ENCODE results near the gene LAG3. TPM values are rescaled to one million over a fixed set of nuclear protein-coding genes. Genes with fewer than 3 reads are reported as not detected.

LAG3 gene
- total and polyA plus RNA-seq, 5 donors from 2014 or later = 6.3 to 12.6 (median 9.5) TPM

GRCh38 chr12:6747216-6747615 lies 25.1 kb upstream of the LAG3 start:
- H3K9me3 Mint-ChIP-seq = peaks cover 0 to 2% (median 0%) of the 10 kb centered on the region in 7 donors
- H3K9me3 ChIP-seq (ENCODE audit: control insufficient read depth in 2 of 2, low read length in 2 of 2) = no peaks in the 10 kb centered on the region
- H3K4me3 ChIP-seq (ENCODE audit: low read depth, low read length) = no peak overlapping the region
- H3K4me3 Mint-ChIP-seq = peak overlapping the region in 1 of 4 donors; percentile 52
- peaks cover 0 to 30% (median 10%) of the 10 kb centered on the region in 4 donors for H3K4me1 Mint-ChIP-seq
- peak overlapping the region in 2 of 3 donors; percentile 6 to 22 for H3K27ac Mint-ChIP-seq
- DNase-seq (no peak), ATAC-seq (ENCODE audit: low read depth in 2 of 2) (no peak)
- no peaks in the 10 kb centered on the region for H3K27me3 ChIP-seq (ENCODE audit: control insufficient read depth, insufficient read depth, low read length)
- no peak overlapping the region for H3K27ac ChIP-seq (ENCODE audit: insufficient read depth, low read length, poor library complexity, severe bottlenecking)
- H3K36me3 Mint-ChIP-seq = peaks cover 31% of the 10 kb centered on the region
- H3K4me1 ChIP-seq (ENCODE audit: control insufficient read depth, insufficient read depth, low read length, poor library complexity, severe bottlenecking) = peaks cover 8% of the 10 kb centered on the region
- H3K36me3 ChIP-seq (ENCODE audit: control insufficient read depth, insufficient read depth, low read length) = peaks cover 37% of the 10 kb centered on the region
- H3K27me3 Mint-ChIP-seq = no peaks in the 10 kb centered on the region

- Mint-ChIP-seq H3K9me3 (peaks cover 0 to 2% (median 0%) of the 10 kb centered on the region in 7 donors), H3K4me1 (peaks cover 0 to 41% (median 15%) of the 10 kb centered on the region in 4 donors), H3K4me3 (peak overlapping the region in 2 of 4 donors; percentile 48 to 52), H3K36me3 (peaks cover 31% of the 10 kb centered on the region), H3K27ac (no peak overlapping the region), H3K27me3 (peaks cover 9% of the 10 kb centered on the region)
- Histone ChIP-seq H3K36me3 (ENCODE audit: control insufficient read depth, insufficient read depth, low read length) (peaks cover 37% of the 10 kb centered on the region), H3K27me3 (ENCODE audit: control insufficient read depth, insufficient read depth, low read length) (no peaks in the 10 kb centered on the region), H3K9me3 (ENCODE audit: control insufficient read depth in 2 of 2, low read length in 2 of 2) (no peaks in the 10 kb centered on the region), H3K27ac (ENCODE audit: insufficient read depth, low read length, poor library complexity, severe bottlenecking) (no peak overlapping the region), H3K4me3 (ENCODE audit: low read depth, low read length) (no peak overlapping the region), H3K4me1 (ENCODE audit: control insufficient read depth, insufficient read depth, low read length, poor library complexity, severe bottlenecking) (peaks cover 20% of the 10 kb centered on the region)
- DNase-seq = no peak
- ATAC-seq (ENCODE audit: low read depth in 2 of 2) = no peak
Measured at GRCh38 chr12:6748761-6749160, 23.6 kb upstream of the LAG3 start.

GRCh38 chr12:6750506-6750905 lies 21.8 kb upstream of the LAG3 start:
- DNase-seq = no peak
- Mint-ChIP-seq H3K4me3 (peak overlapping the region in 3 of 4 donors; percentile 25 to 57 (median 52)), H3K27me3 (peaks cover 11% of the 10 kb centered on the region), H3K27ac (peak overlapping the region in 1 of 3 donors; percentile 98), H3K9me3 (no peaks in the 10 kb centered on the region), H3K36me3 (peaks cover 24% of the 10 kb centered on the region), H3K4me1 (peaks cover 0 to 34% (median 11%) of the 10 kb centered on the region in 4 donors)
- ATAC-seq (ENCODE audit: low read depth in 2 of 2) = no peak
- Histone ChIP-seq H3K27ac (ENCODE audit: insufficient read depth, low read length, poor library complexity, severe bottlenecking) (no peak overlapping the region), H3K4me3 (ENCODE audit: low read depth, low read length) (no peak overlapping the region), H3K4me1 (ENCODE audit: control insufficient read depth, insufficient read depth, low read length, poor library complexity, severe bottlenecking) (peaks cover 22% of the 10 kb centered on the region), H3K36me3 (ENCODE audit: control insufficient read depth, insufficient read depth, low read length) (peaks cover 37% of the 10 kb centered on the region), H3K27me3 (ENCODE audit: control insufficient read depth, insufficient read depth, low read length) (no peaks in the 10 kb centered on the region), H3K9me3 (ENCODE audit: control insufficient read depth in 2 of 2, low read length in 2 of 2) (no peaks in the 10 kb centered on the region)

- H3K36me3 ChIP-seq (ENCODE audit: control insufficient read depth, insufficient read depth, low read length) = peaks cover 37% of the 10 kb centered on the region
- no peak for ATAC-seq (ENCODE audit: low read depth in 2 of 2)
- peaks cover 22% of the 10 kb centered on the region for H3K4me1 ChIP-seq (ENCODE audit: control insufficient read depth, insufficient read depth, low read length, poor library complexity, severe bottlenecking)
- peak overlapping the region; percentile 85 to 98 (median 87) for H3K27ac Mint-ChIP-seq
- peaks cover 11% of the 10 kb centered on the region for H3K27me3 Mint-ChIP-seq
- no peaks in the 10 kb centered on the region for H3K27me3 ChIP-seq (ENCODE audit: control insufficient read depth, insufficient read depth, low read length)
- peaks cover 24% of the 10 kb centered on the region for H3K36me3 Mint-ChIP-seq
- H3K4me1 Mint-ChIP-seq = peaks cover 0 to 29% (median 11%) of the 10 kb centered on the region in 4 donors
- no peak for DNase-seq
- H3K4me3 ChIP-seq (ENCODE audit: low read depth, low read length) = peak overlapping the region; percentile 69
- no peaks in the 10 kb centered on the region for H3K9me3 ChIP-seq (ENCODE audit: control insufficient read depth in 2 of 2, low read length in 2 of 2)
- H3K9me3 Mint-ChIP-seq = no peaks in the 10 kb centered on the region
- peak overlapping the region; percentile 95 for H3K27ac ChIP-seq (ENCODE audit: insufficient read depth, low read length, poor library complexity, severe bottlenecking)
- H3K4me3 Mint-ChIP-seq = peak overlapping the region; percentile 95 to 100 (median 98)
Measured at GRCh38 chr12:6751767-6752166, 20.6 kb upstream of the LAG3 start.

DNA sequence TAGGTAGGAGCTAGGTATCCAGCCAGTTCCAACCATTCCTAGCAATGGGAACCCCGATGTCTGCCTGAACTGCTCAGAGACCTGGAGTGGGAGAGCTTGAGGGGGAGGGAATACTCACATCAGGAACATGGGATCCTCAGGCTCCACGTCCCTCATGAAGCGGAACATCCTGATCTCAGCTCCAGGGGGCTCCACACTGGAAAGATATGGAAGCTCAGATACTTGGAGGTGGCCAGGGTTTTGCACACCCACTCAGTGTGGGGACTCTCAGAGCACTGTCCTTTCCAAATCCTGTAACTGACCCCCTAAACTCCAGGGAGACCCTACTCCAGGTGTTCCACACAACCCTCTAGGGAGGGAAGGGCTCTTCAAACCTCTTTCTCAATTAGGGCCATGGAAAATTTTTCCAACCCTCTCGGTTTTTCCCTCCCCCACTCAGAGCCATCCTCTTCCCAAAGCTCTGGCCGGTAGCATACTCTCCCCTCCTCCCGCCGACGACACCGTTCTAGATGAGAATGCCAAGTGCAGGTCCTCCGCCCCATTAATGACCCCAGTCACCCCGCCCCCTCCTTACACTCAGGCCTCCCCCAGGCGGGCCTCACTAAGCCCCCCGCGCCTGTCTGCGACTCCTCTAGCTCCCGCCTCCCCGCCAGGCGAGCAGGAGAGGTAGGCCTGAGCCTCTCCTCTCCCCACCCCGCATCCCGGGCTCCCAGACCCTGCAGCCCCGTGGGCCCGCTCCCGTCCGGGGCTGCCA lies 20.0 kb upstream of the LAG3 start:
- peaks cover 0 to 29% (median 11%) of the 10 kb centered on the region in 4 donors for H3K4me1 Mint-ChIP-seq
- peak overlapping the region; percentile 69 for H3K4me3 ChIP-seq (ENCODE audit: low read depth, low read length)
- H3K9me3 Mint-ChIP-seq = no peaks in the 10 kb centered on the region
- DNase-seq = peak in 1 of 3 donors; percentile 34
- no peaks in the 10 kb centered on the region for H3K27me3 ChIP-seq (ENCODE audit: control insufficient read depth, insufficient read depth, low read length)
- peaks cover 22% of the 10 kb centered on the region for H3K4me1 ChIP-seq (ENCODE audit: control insufficient read depth, insufficient read depth, low read length, poor library complexity, severe bottlenecking)
- peak overlapping the region; percentile 95 to 100 (median 98) for H3K4me3 Mint-ChIP-seq
- H3K9me3 ChIP-seq (ENCODE audit: control insufficient read depth in 2 of 2, low read length in 2 of 2) = no peaks in the 10 kb centered on the region
- peaks cover 36% of the 10 kb centered on the region for H3K36me3 ChIP-seq (ENCODE audit: control insufficient read depth, insufficient read depth, low read length)
- peak overlapping the region; percentile 95 for H3K27ac ChIP-seq (ENCODE audit: insufficient read depth, low read length, poor library complexity, severe bottlenecking)
- no peak for ATAC-seq (ENCODE audit: low read depth in 2 of 2)
- H3K36me3 Mint-ChIP-seq = peaks cover 20% of the 10 kb centered on the region
- H3K27ac Mint-ChIP-seq = peak overlapping the region; percentile 87 to 98 (median 98)
- peaks cover 11% of the 10 kb centered on the region for H3K27me3 Mint-ChIP-seq

DNA sequence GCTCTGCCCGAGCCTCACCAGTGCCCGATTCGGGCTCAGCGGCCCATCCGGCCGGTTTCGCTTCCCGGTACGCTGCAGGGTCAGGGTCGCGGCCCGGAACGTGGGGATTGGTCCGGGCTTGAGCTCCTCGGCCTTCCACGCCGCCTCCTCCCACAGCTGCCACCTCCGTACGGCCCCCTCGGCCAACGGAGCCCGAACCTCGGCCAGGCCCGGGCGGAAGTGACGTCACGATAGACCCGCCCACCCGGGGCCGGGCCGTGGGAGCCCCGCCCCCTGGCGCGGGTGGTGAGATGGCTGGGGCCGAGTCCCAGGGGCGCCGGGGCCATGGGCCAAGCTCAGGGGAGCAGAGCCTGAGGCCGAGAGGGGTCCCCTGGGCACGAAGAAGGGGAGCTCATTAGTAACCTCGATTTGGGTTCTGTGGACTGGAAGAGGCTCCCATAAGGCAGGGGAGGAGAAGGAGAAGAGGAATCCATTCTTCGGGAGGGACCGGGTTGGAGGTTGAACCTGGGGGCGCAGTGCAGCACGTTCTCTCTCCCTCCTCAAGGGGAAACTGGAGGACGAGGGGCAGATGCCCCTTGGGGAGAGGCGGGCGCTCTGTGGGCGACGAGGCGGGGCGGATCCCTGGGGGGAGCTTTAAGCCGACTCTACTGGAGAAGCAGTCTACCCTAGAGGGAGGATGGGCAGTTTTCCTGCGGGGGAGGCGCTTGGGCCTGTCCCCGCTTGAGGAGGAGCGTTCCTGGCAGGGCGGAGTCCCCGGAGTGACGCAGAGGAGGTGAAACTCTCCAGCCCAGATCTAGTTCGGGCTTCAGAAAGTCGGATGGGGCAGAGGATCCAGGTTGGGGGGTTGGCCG lies 19.2 kb upstream of the LAG3 start, which contains the start of gene MLF2:
TSS of gene MLF2 (minus strand) at position 221 of the 851 bp plus-strand sequence. CDS start 807 bp downstream, outside the sequence.
- Histone ChIP-seq H3K36me3 (ENCODE audit: control insufficient read depth, insufficient read depth, low read length) (peaks cover 28% of the 10 kb centered on the region), H3K27ac (ENCODE audit: insufficient read depth, low read length, poor library complexity, severe bottlenecking) (peak within 1 kb of the TSS; percentile 95), H3K9me3 (ENCODE audit: control insufficient read depth in 2 of 2, low read length in 2 of 2) (no peaks in the 10 kb centered on the region), H3K4me1 (ENCODE audit: control insufficient read depth, insufficient read depth, low read length, poor library complexity, severe bottlenecking) (peaks cover 22% of the 10 kb centered on the region), H3K27me3 (ENCODE audit: control insufficient read depth, insufficient read depth, low read length) (no peaks in the 10 kb centered on the region), H3K4me3 (ENCODE audit: low read depth, low read length) (peak within 1 kb of the TSS; percentile 81)
- H3K4me3 Mint-ChIP-seq = peak within 1 kb of the TSS; percentile 95 to 100 (median 98)
- peaks cover 11% of the 10 kb centered on the region for H3K27me3 Mint-ChIP-seq
- peak within 1 kb of the TSS; percentile 98 for H3K27ac Mint-ChIP-seq
- no peaks in the 10 kb centered on the region for H3K9me3 Mint-ChIP-seq
- peaks cover 12% of the 10 kb centered on the region for H3K36me3 Mint-ChIP-seq
- DNase-seq (peak; percentile 94 to 98 (median 96)), ATAC-seq (ENCODE audit: low read depth in 2 of 2) (peak; percentile 95 to 97)
- peaks cover 0 to 26% (median 9%) of the 10 kb centered on the region in 4 donors for H3K4me1 Mint-ChIP-seq

DNA sequence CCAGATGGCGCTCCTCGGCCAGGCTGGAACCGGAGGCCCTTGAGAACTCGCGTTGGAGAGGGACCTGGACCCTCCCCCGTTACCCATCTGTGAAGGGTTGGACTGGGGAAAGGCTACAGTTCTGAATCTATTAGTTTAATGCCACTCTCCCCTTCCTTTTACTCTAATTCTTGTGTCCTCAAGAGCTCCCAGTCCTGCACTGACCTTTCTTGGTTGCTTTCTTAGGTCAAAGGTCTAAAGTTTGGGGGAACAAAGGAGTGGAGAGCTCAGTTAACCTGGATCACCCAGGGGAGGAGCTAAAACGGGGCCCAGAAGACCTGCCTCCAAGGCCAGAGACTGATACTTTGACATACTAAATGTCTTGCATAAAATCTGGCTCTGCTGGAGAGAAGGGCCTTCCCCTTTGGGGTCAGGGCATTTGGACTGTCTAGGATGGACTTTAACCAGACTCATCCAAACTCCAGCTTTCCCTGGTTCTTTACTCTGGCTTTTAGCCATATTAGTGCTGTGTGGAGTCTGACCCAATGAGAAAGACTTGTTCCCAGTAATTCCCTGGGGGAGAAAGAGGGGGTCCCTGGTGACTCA lies 18.5 kb upstream of the LAG3 start:
- Mint-ChIP-seq H3K36me3 (peaks cover 8% of the 10 kb centered on the region), H3K4me3 (peak overlapping the region; percentile 95 to 100 (median 98)), H3K27ac (peak overlapping the region; percentile 98), H3K9me3 (peaks cover 0 to 2% (median 0%) of the 10 kb centered on the region in 7 donors), H3K4me1 (peaks cover 0 to 26% (median 9%) of the 10 kb centered on the region in 4 donors), H3K27me3 (peaks cover 14% of the 10 kb centered on the region)
- Histone ChIP-seq H3K27me3 (ENCODE audit: control insufficient read depth, insufficient read depth, low read length) (no peaks in the 10 kb centered on the region), H3K4me1 (ENCODE audit: control insufficient read depth, insufficient read depth, low read length, poor library complexity, severe bottlenecking) (peaks cover 22% of the 10 kb centered on the region), H3K27ac (ENCODE audit: insufficient read depth, low read length, poor library complexity, severe bottlenecking) (peak overlapping the region; percentile 95), H3K9me3 (ENCODE audit: control insufficient read depth in 2 of 2, low read length in 2 of 2) (no peaks in the 10 kb centered on the region), H3K4me3 (ENCODE audit: low read depth, low read length) (peak overlapping the region; percentile 81), H3K36me3 (ENCODE audit: control insufficient read depth, insufficient read depth, low read length) (peaks cover 21% of the 10 kb centered on the region)
- DNase-seq = no peak
- no peak for ATAC-seq (ENCODE audit: low read depth in 2 of 2)
